ENCODE results near the gene PDSS2.

GRCh38 chr6:107140581-107140980 lies 318.8 kb downstream of the PDSS2 start:
- no peak for TF ChIP-seq POLR2A (IDR thresholded peaks at IDR 0.05)
- TF ChIP-seq CTCF (IDR thresholded peaks at IDR 0.05): no peak
